Left colon (tissue), 2 donors: Measurements from ENCODE around the gene GLI3. TPM values are rescaled to one million over a fixed set of nuclear protein-coding genes. Genes with fewer than 3 reads are reported as not detected.
A peak's percentile ranks its signal among the peaks of the same experiment; 100 is the strongest.

Experiments
- ATAC-seq: fragments of 200-7000 bp; cut with Tn5 transposase; one replicate; pipeline ENCODE4 v1.9.1; 2020; ENCODE audit warnings: mild to moderate bottlenecking, moderate library complexity
- DNase-seq, 2 donors: peaks; one replicate each; pipeline ENCODE4 v3.0.0-alpha.2; 2020
- intact Hi-C, 2 donors: fragments of 100-400 bp; cut with DNase I in 1 of 2; cut with micrococcal nuclease in 1 of 2; formaldehyde crosslinking; loops; one replicate each; pipeline versions ENCODE4 v1.11.2 to v1.14.0; 2022; cut with DNase I, micrococcal nuclease
- total RNA-seq, 2 donors: library from RNA; stranded (reverse); fragmentation: NEBNext Ultra II Directional; extraction: Animal tissue kit (Norgen Biotek cat#: 25700); gene quantifications; one replicate each; pipeline ENCODE4 v1.2.1, GENCODE V29; 2021
- donor health status: DM: no; HTN: no; CAD: no.
- donor health status: DM: yes; HTN: yes; CAD: no.

GLI3 gene
- total RNA-seq, 2 donors from 2014 or later, result 2.2 to 8.2 TPM

- DNase-seq (no peak), ATAC-seq (no peak)
- intact Hi-C loops, result no loop called here
These were observed 75.9 kb downstream of the GLI3 start for GRCh38 chr7:42161110-42161509.

GRCh38 chr7:42159130-42159529 lies 77.9 kb downstream of the GLI3 start:
- no peak for DNase-seq
- ATAC-seq, result no peak
- intact Hi-C loops, result no loop called here

DNA sequence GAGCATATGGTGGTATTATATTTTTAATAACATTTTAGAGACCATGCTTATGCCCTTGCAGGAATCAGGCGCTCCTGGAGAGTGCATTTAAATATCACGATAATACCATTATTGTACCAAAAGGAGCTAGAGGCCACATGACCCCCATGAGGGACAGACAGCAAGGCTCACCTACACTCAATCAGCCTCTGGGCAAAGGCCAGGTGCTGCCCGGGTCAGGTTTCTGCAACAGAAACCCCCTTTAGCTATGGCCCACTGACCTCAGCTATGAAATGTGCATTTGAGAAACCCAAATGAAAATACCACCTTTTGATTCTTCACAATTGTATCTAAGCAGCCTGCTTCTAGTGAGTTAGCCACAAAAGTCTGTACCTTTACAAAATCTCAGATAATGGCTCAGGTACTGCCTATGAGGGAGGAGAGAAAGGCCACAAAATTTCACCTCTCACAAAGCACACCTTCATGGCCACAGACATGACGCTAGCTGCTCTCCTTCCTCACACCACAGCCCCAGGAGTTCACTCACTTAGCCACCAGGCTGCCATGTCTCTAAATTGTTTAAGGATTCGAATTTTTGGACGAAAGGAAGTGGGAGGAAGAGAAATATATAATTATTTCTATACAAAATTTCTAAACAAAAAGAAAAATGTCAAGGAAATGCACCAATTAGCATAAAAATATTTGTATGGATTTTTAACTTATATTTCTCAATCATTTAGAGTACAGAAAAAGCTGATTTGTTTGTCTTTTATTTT lies 79.9 kb downstream of the GLI3 start:
- ATAC-seq (no peak), DNase-seq (no peak)
- intact Hi-C loops, result no loop called here

DNA sequence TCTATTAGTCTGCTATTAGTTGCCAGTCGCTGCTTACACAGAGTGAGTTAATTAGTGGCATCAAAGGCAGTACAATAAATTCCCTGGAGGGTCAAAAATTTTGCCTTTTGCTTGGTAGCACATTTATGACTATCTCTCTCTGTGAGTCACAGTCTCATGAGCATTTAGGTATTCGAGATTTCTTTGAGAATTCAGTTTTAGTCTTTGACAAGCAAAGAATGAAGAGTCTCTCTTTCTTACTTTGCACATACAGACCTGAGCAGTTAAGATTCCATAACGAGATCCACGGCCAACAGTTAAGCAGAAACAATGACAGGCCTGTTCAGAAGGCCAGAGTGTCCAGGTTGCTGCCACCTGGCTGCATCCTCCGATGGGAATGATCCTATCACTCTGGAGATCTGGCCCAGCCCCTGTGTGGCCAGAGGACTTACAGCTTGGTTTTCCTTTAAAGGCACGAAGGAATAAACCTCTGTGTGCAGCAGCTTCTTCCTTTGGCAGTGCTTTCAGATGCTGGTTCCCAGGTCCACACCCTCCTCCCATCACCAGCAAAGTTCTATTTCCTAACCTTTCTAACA lies 80.6 kb downstream of the GLI3 start:
- intact Hi-C loops, result no loop called here
- DNase-seq (no peak), ATAC-seq (no peak)

- ATAC-seq (no peak), DNase-seq (no peak)
- intact Hi-C loops, result no loop called here
These were observed 81.3 kb downstream of the GLI3 start for GRCh38 chr7:42155584-42156290.

GRCh38 chr7:42154173-42154572 lies 82.8 kb downstream of the GLI3 start:
- ATAC-seq (no peak), DNase-seq (no peak)
- intact Hi-C loops, result no loop called here

- DNase-seq, result no peak
These were observed 84.4 kb downstream of the GLI3 start for GRCh38 chr7:42152329-42153205.

DNA sequence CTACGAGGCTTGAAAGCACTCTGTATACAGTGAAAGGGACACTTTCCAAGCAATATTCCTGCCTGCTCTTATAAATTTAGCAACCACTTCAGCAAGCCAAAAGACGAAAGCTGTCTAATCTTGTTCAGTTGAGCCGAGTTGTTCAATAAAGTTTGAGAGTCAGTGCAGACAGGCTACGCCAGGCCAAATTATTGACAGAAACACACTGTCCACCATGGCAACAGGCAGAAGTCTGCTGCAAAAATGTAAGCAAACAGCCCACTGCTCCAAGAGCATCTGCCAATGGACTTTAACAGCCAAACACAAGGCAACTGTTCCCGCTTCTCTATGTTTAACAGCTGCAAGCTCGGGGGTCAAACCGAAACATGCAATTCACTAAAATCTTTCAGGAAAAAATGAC lies 85.7 kb downstream of the GLI3 start:
- intact Hi-C loops, result no loop called here
- no peak for ATAC-seq
- DNase-seq, result no peak

More at GRCh38 chr7:42152329-42153205, 84.4 kb downstream of the GLI3 start:
- intact Hi-C loops, result no loop called here
- ATAC-seq, result peak; percentile 77

GRCh38 chr7:42145539-42145938 lies 91.5 kb downstream of the GLI3 start:
- ATAC-seq (no peak), DNase-seq (no peak)
- intact Hi-C loops, result no loop called here

DNA sequence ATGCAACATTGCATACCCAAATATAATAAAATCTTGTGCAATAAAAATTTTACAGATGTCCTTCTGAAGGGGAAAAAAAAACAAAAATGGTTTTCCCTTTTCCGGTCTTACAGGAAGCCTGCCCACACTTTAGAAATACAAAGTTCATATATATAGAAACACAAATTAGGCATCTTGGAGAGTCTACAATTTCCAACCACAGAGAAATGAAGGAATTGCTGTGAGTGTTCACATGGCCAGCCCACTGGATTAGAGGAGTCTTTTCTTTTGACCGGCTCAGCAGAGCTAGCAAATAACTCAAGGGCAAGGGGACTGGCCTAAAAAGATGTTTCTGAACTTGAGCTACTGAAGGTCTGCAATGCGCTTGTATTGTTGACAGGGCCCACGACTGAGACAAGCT lies 92.4 kb downstream of the GLI3 start:
- ATAC-seq (no peak), DNase-seq (no peak)
- intact Hi-C loops, result no loop called here

- DNase-seq (no peak), ATAC-seq (no peak)
- intact Hi-C loops, result no loop called here
These were observed 93.1 kb downstream of the GLI3 start for GRCh38 chr7:42143711-42144600.

GRCh38 chr7:42142089-42142488 lies 94.9 kb downstream of the GLI3 start:
- intact Hi-C loops, result no loop called here
- DNase-seq, result no peak
- ATAC-seq, result no peak

- intact Hi-C loops, result no loop called here
- ATAC-seq (no peak), DNase-seq (no peak)
These were observed 97.3 kb downstream of the GLI3 start for GRCh38 chr7:42139751-42140150.

DNA sequence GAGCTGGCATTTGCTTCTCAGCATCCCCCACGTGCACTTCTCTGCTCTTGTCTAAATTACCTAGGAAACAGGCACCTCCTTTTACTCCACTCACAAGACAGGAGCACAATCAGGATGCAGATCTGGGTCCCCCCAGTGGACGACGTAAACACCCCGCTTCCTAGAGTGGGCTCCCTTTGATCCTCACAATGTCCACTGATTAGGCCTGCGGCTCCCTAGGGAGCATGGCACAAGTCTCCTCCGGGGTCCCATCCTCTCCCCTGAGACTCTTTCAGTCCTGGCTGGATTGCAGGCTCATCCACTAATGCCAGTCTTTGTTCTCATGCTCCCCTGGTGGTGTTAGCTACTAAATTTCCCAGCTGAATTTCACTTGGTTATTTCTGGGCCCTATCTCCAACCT lies 98.3 kb downstream of the GLI3 start:
- intact Hi-C loops, result no loop called here
- DNase-seq, result no peak
- ATAC-seq, result no peak

GRCh38 chr7:42137941-42138340 lies 99.1 kb downstream of the GLI3 start:
- intact Hi-C loops, result no loop called here
- ATAC-seq (no peak), DNase-seq (no peak)

GRCh38 chr7:42137431-42137830 lies 99.6 kb downstream of the GLI3 start:
- no peak for ATAC-seq
- intact Hi-C loops, result no loop called here
- DNase-seq, result no peak

GRCh38 chr7:42135728-42136127 lies 101.3 kb downstream of the GLI3 start:
- intact Hi-C loops, result no loop called here
- ATAC-seq (no peak), DNase-seq (no peak)

GRCh38 chr7:42134276-42134876 lies 102.6 kb downstream of the GLI3 start:
- DNase-seq (no peak), ATAC-seq (no peak)
- intact Hi-C loops, result no loop called here
